ENCODE data around the gene MYO7A. TPM values are rescaled to one million over a fixed set of nuclear protein-coding genes. Genes with fewer than 3 reads are reported as not detected.

The MYO7A gene
- total and polyA plus RNA-seq, 8 donors = 1.4 to 29.2 (median 3.3) TPM

DNA sequence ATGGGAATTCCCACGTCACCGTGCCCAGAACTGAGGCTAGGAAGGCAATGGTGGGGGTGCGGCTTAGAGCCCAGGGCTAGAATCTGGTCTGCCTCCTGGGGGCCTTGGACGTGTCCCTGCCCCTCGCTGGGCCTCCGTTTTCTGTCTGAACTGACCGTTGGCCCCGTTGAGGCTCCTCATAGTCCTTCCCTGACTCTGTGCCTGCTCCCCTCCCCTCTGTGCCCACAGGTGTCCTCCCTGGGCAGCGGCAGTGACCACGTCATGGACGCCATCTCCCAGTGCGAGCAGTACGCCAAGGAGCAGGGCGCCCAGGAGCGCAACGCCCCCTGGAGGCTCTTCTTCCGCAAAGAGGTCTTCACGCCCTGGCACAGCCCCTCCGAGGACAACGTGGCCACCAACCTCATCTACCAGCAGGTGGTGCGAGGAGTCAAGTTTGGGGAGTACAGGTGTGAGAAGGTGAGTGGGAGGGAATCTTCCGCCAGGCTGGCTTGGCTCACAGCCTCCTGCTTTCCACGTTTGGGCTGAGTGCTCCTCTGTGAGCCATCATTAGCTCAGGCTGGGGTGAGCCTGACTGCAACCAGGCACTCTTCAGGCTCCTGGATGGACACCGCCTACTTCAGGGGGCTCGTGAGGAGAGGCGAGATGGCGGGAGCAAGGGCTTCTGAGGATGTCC is 63.9 kb downstream of the MYO7A start:
- DNase-seq = peak; percentile 90 to 94
- Histone ChIP-seq H3K27me3 (no peaks in the 10 kb centered on the region), H3K4me3 (peak overlapping the region in 2 of 4 donors; percentile 4 to 28), H3K4me1 (peaks cover 0 to 9% (median 2%) of the 10 kb centered on the region in 4 donors), H3K36me3 (no peaks in the 10 kb centered on the region), H3K27ac (peak overlapping the region in 1 of 5 donors; percentile 54), H3K9me3 (no peaks in the 10 kb centered on the region)
- TF ChIP-seq EP300 (IDR thresholded peaks at IDR 0.05) = no peak
- peak in 1 of 3 donors; percentile 75 for TF ChIP-seq POLR2AphosphoS5 (IDR thresholded peaks at IDR 0.05)
- no peak for TF ChIP-seq POLR2A (IDR thresholded peaks at IDR 0.05)
- peak in 6 of 7 experiments; percentile 24 to 98 (median 66) for TF ChIP-seq CTCF (IDR thresholded peaks at IDR 0.05)
- whole genome bisulfite sequencing, 5 donors = 31 to 51% (median 38%) methylated on average over 16 to 27 of the region's 27 CpGs
- intact Hi-C loops (cut with DNase I; ENCODE audit: low total_unique reads) = loop anchor here (5.0 kb wide), 1 partner anchor 360 kb away; no protein-coding TSS in a partner anchor

GRCh38 chr11:77193167-77193566 is 65.1 kb downstream of the MYO7A start:
- Histone ChIP-seq H3K9me3 (no peaks in the 10 kb centered on the region), H3K27me3 (no peaks in the 10 kb centered on the region), H3K4me1 (peaks cover 0 to 9% (median 2%) of the 10 kb centered on the region in 4 donors), H3K27ac (no peak overlapping the region), H3K36me3 (no peaks in the 10 kb centered on the region), H3K4me3 (no peak overlapping the region)
- intact Hi-C loops (cut with DNase I; ENCODE audit: low total_unique reads) = loop anchor here (5.0 kb wide), 1 partner anchor 359 kb away; no protein-coding TSS in a partner anchor
- no peak for DNase-seq
- TF ChIP-seq POLR2A (IDR thresholded peaks at IDR 0.05) = no peak
- no peak for TF ChIP-seq EP300 (IDR thresholded peaks at IDR 0.05)

DNA sequence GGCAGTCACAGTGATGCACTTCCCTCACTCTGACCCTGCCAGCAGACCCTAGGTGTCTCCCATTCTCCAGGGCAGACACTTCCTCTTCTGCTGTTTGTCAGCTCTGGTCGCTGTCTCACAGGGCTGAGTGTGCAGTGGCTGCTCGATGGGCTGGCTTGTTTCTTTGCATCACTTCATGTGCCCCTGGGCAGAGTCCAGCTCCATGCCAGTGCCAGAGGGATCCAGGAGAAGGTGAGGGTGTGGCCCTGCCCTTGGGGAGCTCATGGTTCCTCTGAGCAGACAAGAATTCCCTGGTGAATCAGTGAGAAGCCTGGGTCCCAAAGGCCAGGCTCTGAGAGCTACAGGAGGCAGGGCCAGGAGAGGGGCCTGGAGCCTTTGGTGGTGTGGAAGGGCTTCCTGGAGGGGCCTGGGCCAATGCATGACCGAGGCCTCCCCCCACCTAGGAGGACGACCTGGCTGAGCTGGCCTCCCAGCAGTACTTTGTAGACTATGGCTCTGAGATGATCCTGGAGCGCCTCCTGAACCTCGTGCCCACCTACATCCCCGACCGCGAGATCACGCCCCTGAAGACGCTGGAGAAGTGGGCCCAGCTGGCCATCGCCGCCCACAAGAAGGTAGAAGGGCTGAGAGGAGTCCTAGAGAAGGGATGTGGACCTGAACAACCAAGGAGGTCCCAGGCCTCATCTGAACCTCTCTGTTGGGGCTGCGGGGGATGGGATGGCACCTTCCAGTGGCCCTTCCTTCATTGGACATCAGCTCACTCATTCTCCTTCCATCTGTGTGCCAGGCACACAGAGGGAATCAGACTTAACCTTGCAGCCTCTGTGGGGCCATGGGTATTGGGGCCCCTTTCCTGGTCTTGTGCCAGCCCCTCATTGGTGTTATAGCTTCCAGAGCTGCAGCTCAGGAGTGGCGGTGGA is 66.1 kb downstream of the MYO7A start:
- Histone ChIP-seq H3K27ac (no peak overlapping the region), H3K27me3 (no peaks in the 10 kb centered on the region), H3K4me3 (no peak overlapping the region), H3K36me3 (no peaks in the 10 kb centered on the region), H3K9me3 (no peaks in the 10 kb centered on the region), H3K4me1 (peaks cover 0 to 9% (median 2%) of the 10 kb centered on the region in 4 donors)
- 90 to 94% (median 93%) methylated on average over 12 to 15 of the region's 15 CpGs for WGBS, 5 donors
- no peak for DNase-seq
- intact Hi-C loops (cut with DNase I; ENCODE audit: low total_unique reads) = loop anchor here (5.0 kb wide), 1 partner anchor 358 kb away; no protein-coding TSS in a partner anchor
- TF ChIP-seq EP300 (IDR thresholded peaks at IDR 0.05) (no peak), POLR2AphosphoS5 (IDR thresholded peaks at IDR 0.05) (no peak), CTCF (IDR thresholded peaks at IDR 0.05) (no peak), POLR2A (IDR thresholded peaks at IDR 0.05) (no peak)

- intact Hi-C loops (cut with DNase I; ENCODE audit: low total_unique reads) = no loop called here
- 78 to 92% (median 84%) methylated on average over 16 of the region's 16 CpGs for WGBS, 5 donors
Measured at GRCh38 chr11:77195071-77195755, 67.2 kb downstream of the MYO7A start.

More at GRCh38 chr11:77195071-77195755, 67.2 kb downstream of the MYO7A start:
- peaks cover 0 to 9% (median 2%) of the 10 kb centered on the region in 4 donors for H3K4me1 ChIP-seq
- TF ChIP-seq POLR2A (IDR thresholded peaks at IDR 0.05) (no peak), CTCF (IDR thresholded peaks at IDR 0.05) (no peak), POLR2AphosphoS5 (IDR thresholded peaks at IDR 0.05) (no peak), EP300 (IDR thresholded peaks at IDR 0.05) (no peak)
- H3K27ac ChIP-seq = no peak overlapping the region
- H3K36me3 ChIP-seq = no peaks in the 10 kb centered on the region
- H3K27me3 ChIP-seq = no peaks in the 10 kb centered on the region
- no peaks in the 10 kb centered on the region for H3K9me3 ChIP-seq
- H3K4me3 ChIP-seq = no peak overlapping the region
- no peak for DNase-seq
